Measurements from ENCODE around the gene PDGFA. TPM values are rescaled to one million over a fixed set of nuclear protein-coding genes. Genes with fewer than 3 reads are reported as not detected.

PDGFA gene
- total and polyA plus RNA-seq, 2 experiments from 2014 or later: 35.6 to 43.1 TPM

- TF ChIP-seq ZNF462 (CRISPR knock-in tag; IDR thresholded peaks at IDR 0.05): no peak
- no peak for TF ChIP-seq ZNF331 (CRISPR knock-in tag; IDR thresholded peaks at IDR 0.05; ENCODE audit: low read depth)
Observed at GRCh38 chr7:562374-562675, 42.7 kb upstream of the PDGFA start (continued).

- H3K9me3 Mint-ChIP-seq: no peaks in the 10 kb centered on the region
- no peak overlapping the region for H3K27ac Mint-ChIP-seq
- H3K36me3 Mint-ChIP-seq (ENCODE audit: low read depth): no peaks in the 10 kb centered on the region; the same call in 2 of the 3 replicates
- Histone ChIP-seq H3K4me3 (no peak overlapping the region), H3F3A (replicated peaks; ENCODE audit: low read depth) (no peaks in the 10 kb centered on the region), H3K36me3 (ENCODE audit: insufficient read depth) (no peaks in the 10 kb centered on the region), H3K27me3 (ENCODE audit: insufficient read depth) (no peaks in the 10 kb centered on the region), H3K4me2 (no peak overlapping the region), H3K9me2 (ENCODE audit: insufficient read depth) (peaks cover 5% of the 10 kb centered on the region), H4K20me1 (replicated peaks; ENCODE audit: insufficient read depth) (no peaks in the 10 kb centered on the region), H3K79me2 (replicated peaks; ENCODE audit: insufficient read depth) (no peaks in the 10 kb centered on the region), H3K27ac (ENCODE audit: low read depth) (no peak overlapping the region), H3K4me1 (ENCODE audit: insufficient read depth) (no peaks in the 10 kb centered on the region), H2AFZ (no peak overlapping the region)
- DNase-seq (ENCODE audit: low spot score): no peak
- ATAC-seq: peak; percentile 50
- no peaks in the 10 kb centered on the region; the same call in 2 of the 3 replicates for H3K4me1 Mint-ChIP-seq
- peaks cover 21% of the 10 kb centered on the region for H3K27me3 Mint-ChIP-seq (ENCODE audit: insufficient read depth, low read depth, poor library complexity)
- H3K4me3 Mint-ChIP-seq: no peak overlapping the region
- TF ChIP-seq ZNF331 (CRISPR knock-in tag; IDR thresholded peaks at IDR 0.05; ENCODE audit: low read depth): no peak
- no peak for TF ChIP-seq JUNB (IDR thresholded peaks at IDR 0.05; ENCODE audit: unreplicated experiment)
- no peak for TF ChIP-seq ZNF114 (CRISPR knock-in tag; IDR thresholded peaks at IDR 0.05)
- no peak for TF ChIP-seq STAT1 (IDR thresholded peaks at IDR 0.05; ENCODE audit: unreplicated experiment)
- no peak for TF ChIP-seq ETS1 (IDR thresholded peaks at IDR 0.05)
- no peak for TF ChIP-seq EZH2phosphoT487 (IDR thresholded peaks at IDR 0.05; ENCODE audit: unreplicated experiment)
- TF ChIP-seq NANOG (IDR thresholded peaks at IDR 0.05; ENCODE audit: borderline replicate concordance): no peak
- no peak for TF ChIP-seq CTCF (conservative IDR thresholded peaks at IDR 0.05; ENCODE audit: low read depth in 2 of 2)
Observed at GRCh38 chr7:561631-562373, 42.2 kb upstream of the PDGFA start.

All from GM23338 (cell line).